Measurements from ENCODE around the gene MAP7. TPM values are rescaled to one million over a fixed set of nuclear protein-coding genes. Genes with fewer than 3 reads are reported as not detected.
"Not testable (repeated sequence)": the region's sequence is repeated elsewhere in the genome, so short reads cannot be mapped to it uniquely, and the experiment has no call there.

Gene MAP7
- polyA plus RNA-seq, 1 donor, result 37.2 TPM

- peaks cover 17% of the 10 kb centered on the region for H3K4me1 ChIP-seq (ENCODE audit: control insufficient read depth, insufficient read depth, low read length)
- not testable (repeated sequence) for DNase-seq; H3K27ac ChIP-seq (ENCODE audit: low read length)
Observed at GRCh38 chr6:136431306-136431705, 118.9 kb downstream of the MAP7 start.

GRCh38 chr6:136429264-136430065 lies 120.8 kb downstream of the MAP7 start:
- Histone ChIP-seq H3K36me3 (ENCODE audit: control insufficient read depth, insufficient read depth, low read length) (no peaks in the 10 kb centered on the region), H3K27me3 (ENCODE audit: control insufficient read depth, insufficient read depth, low read length) (no peaks in the 10 kb centered on the region), H3K4me1 (ENCODE audit: control insufficient read depth, insufficient read depth, low read length) (peaks cover under 1% of the 10 kb centered on the region), H3K9me3 (ENCODE audit: control insufficient read depth, low read depth, low read length) (no peaks in the 10 kb centered on the region), H3K4me3 (ENCODE audit: low read length) (no peak overlapping the region), H3K27ac (ENCODE audit: low read length) (no peak overlapping the region)
- peak in 1 of 2 donors; percentile 65 for DNase-seq
- 22% methylated on average over 1 of the region's 8 CpGs for WGBS (ENCODE audit: insufficient coverage, low lambda C conversion rate)

More at GRCh38 chr6:136431306-136431705, 118.9 kb downstream of the MAP7 start:
- 83% methylated on average over 1 of the region's 5 CpGs for WGBS (ENCODE audit: insufficient coverage, low lambda C conversion rate)
- not testable (repeated sequence) for H3K9me3 ChIP-seq (ENCODE audit: control insufficient read depth, low read depth, low read length); H3K27me3 ChIP-seq (ENCODE audit: control insufficient read depth, insufficient read depth, low read length); H3K4me3 ChIP-seq (ENCODE audit: low read length); H3K36me3 ChIP-seq (ENCODE audit: control insufficient read depth, insufficient read depth, low read length)

GRCh38 chr6:136427378-136427717 lies 122.9 kb downstream of the MAP7 start:
- Histone ChIP-seq H3K9me3 (ENCODE audit: control insufficient read depth, low read depth, low read length) (no peaks in the 10 kb centered on the region), H3K4me1 (ENCODE audit: control insufficient read depth, insufficient read depth, low read length) (peaks cover 7% of the 10 kb centered on the region), H3K36me3 (ENCODE audit: control insufficient read depth, insufficient read depth, low read length) (no peaks in the 10 kb centered on the region), H3K27me3 (ENCODE audit: control insufficient read depth, insufficient read depth, low read length) (no peaks in the 10 kb centered on the region), H3K4me3 (ENCODE audit: low read length) (no peak overlapping the region), H3K27ac (ENCODE audit: low read length) (no peak overlapping the region)
- DNase-seq, result no peak

- 80% methylated on average over 1 of the region's 7 CpGs for WGBS (ENCODE audit: insufficient coverage, low lambda C conversion rate)
- Histone ChIP-seq H3K9me3 (ENCODE audit: control insufficient read depth, low read depth, low read length) (no peaks in the 10 kb centered on the region), H3K4me1 (ENCODE audit: control insufficient read depth, insufficient read depth, low read length) (peaks cover 7% of the 10 kb centered on the region), H3K4me3 (ENCODE audit: low read length) (no peak overlapping the region), H3K36me3 (ENCODE audit: control insufficient read depth, insufficient read depth, low read length) (no peaks in the 10 kb centered on the region), H3K27me3 (ENCODE audit: control insufficient read depth, insufficient read depth, low read length) (no peaks in the 10 kb centered on the region), H3K27ac (ENCODE audit: low read length) (peak overlapping the region; percentile 1)
- no peak for DNase-seq
Observed at GRCh38 chr6:136426627-136427377, 123.4 kb downstream of the MAP7 start.

GRCh38 chr6:136425793-136426192 lies 124.4 kb downstream of the MAP7 start:
- 100% methylated on average over 1 of the region's 4 CpGs for WGBS (ENCODE audit: insufficient coverage, low lambda C conversion rate)
- Histone ChIP-seq H3K9me3 (ENCODE audit: control insufficient read depth, low read depth, low read length) (no peaks in the 10 kb centered on the region), H3K36me3 (ENCODE audit: control insufficient read depth, insufficient read depth, low read length) (no peaks in the 10 kb centered on the region), H3K27me3 (ENCODE audit: control insufficient read depth, insufficient read depth, low read length) (no peaks in the 10 kb centered on the region), H3K4me1 (ENCODE audit: control insufficient read depth, insufficient read depth, low read length) (peaks cover 7% of the 10 kb centered on the region), H3K27ac (ENCODE audit: low read length) (no peak overlapping the region), H3K4me3 (ENCODE audit: low read length) (no peak overlapping the region)
- no peak for DNase-seq

- Histone ChIP-seq H3K4me3 (ENCODE audit: low read length) (no peak overlapping the region), H3K27ac (ENCODE audit: low read length) (no peak overlapping the region), H3K9me3 (ENCODE audit: control insufficient read depth, low read depth, low read length) (no peaks in the 10 kb centered on the region), H3K27me3 (ENCODE audit: control insufficient read depth, insufficient read depth, low read length) (no peaks in the 10 kb centered on the region), H3K4me1 (ENCODE audit: control insufficient read depth, insufficient read depth, low read length) (peaks cover 7% of the 10 kb centered on the region), H3K36me3 (ENCODE audit: control insufficient read depth, insufficient read depth, low read length) (peaks cover 5% of the 10 kb centered on the region)
- WGBS (ENCODE audit: insufficient coverage, low lambda C conversion rate), result 100% methylated on average over 2 of the region's 5 CpGs
- DNase-seq, result no peak
Observed at GRCh38 chr6:136424901-136425300, 125.3 kb downstream of the MAP7 start.

- Histone ChIP-seq H3K27ac (ENCODE audit: low read length) (no peak overlapping the region), H3K4me3 (ENCODE audit: low read length) (no peak overlapping the region), H3K9me3 (ENCODE audit: control insufficient read depth, low read depth, low read length) (no peaks in the 10 kb centered on the region), H3K27me3 (ENCODE audit: control insufficient read depth, insufficient read depth, low read length) (no peaks in the 10 kb centered on the region), H3K36me3 (ENCODE audit: control insufficient read depth, insufficient read depth, low read length) (peaks cover 5% of the 10 kb centered on the region), H3K4me1 (ENCODE audit: control insufficient read depth, insufficient read depth, low read length) (peaks cover 7% of the 10 kb centered on the region)
- DNase-seq, result no peak
- WGBS (ENCODE audit: insufficient coverage, low lambda C conversion rate), result no CpG with 5 or more reads among the region's 3 CpGs
Observed at GRCh38 chr6:136424450-136424849, 125.8 kb downstream of the MAP7 start.

- peaks cover 7% of the 10 kb centered on the region for H3K4me1 ChIP-seq (ENCODE audit: control insufficient read depth, insufficient read depth, low read length)
- H3K4me3 ChIP-seq (ENCODE audit: low read length), result no peak overlapping the region
- H3K9me3 ChIP-seq (ENCODE audit: control insufficient read depth, low read depth, low read length), result no peaks in the 10 kb centered on the region
- DNase-seq, result no peak
- H3K36me3 ChIP-seq (ENCODE audit: control insufficient read depth, insufficient read depth, low read length), result peaks cover 5% of the 10 kb centered on the region
- no peak overlapping the region for H3K27ac ChIP-seq (ENCODE audit: low read length)
- 94% methylated on average over 3 of the region's 6 CpGs for WGBS (ENCODE audit: insufficient coverage, low lambda C conversion rate)
- H3K27me3 ChIP-seq (ENCODE audit: control insufficient read depth, insufficient read depth, low read length), result no peaks in the 10 kb centered on the region
Observed at GRCh38 chr6:136421537-136422158, 128.6 kb downstream of the MAP7 start.

GRCh38 chr6:136420853-136421252 lies 129.4 kb downstream of the MAP7 start:
- H3K9me3 ChIP-seq (ENCODE audit: control insufficient read depth, low read depth, low read length), result no peaks in the 10 kb centered on the region
- H3K4me3 ChIP-seq (ENCODE audit: low read length), result no peak overlapping the region
- no peak for DNase-seq
- no peak overlapping the region for H3K27ac ChIP-seq (ENCODE audit: low read length)
- whole genome bisulfite sequencing (ENCODE audit: insufficient coverage, low lambda C conversion rate), result no CpG with 5 or more reads among the region's 3 CpGs
- H3K27me3 ChIP-seq (ENCODE audit: control insufficient read depth, insufficient read depth, low read length), result no peaks in the 10 kb centered on the region
- H3K4me1 ChIP-seq (ENCODE audit: control insufficient read depth, insufficient read depth, low read length), result peaks cover 7% of the 10 kb centered on the region
- H3K36me3 ChIP-seq (ENCODE audit: control insufficient read depth, insufficient read depth, low read length), result peaks cover 5% of the 10 kb centered on the region

GRCh38 chr6:136415351-136416007 lies 134.7 kb downstream of the MAP7 start:
- H3K27me3 ChIP-seq (ENCODE audit: control insufficient read depth, insufficient read depth, low read length), result no peaks in the 10 kb centered on the region
- H3K4me3 ChIP-seq (ENCODE audit: low read length), result no peak overlapping the region
- WGBS (ENCODE audit: insufficient coverage, low lambda C conversion rate), result 100% methylated on average over 2 of the region's 5 CpGs
- no peaks in the 10 kb centered on the region for H3K9me3 ChIP-seq (ENCODE audit: control insufficient read depth, low read depth, low read length)
- H3K4me1 ChIP-seq (ENCODE audit: control insufficient read depth, insufficient read depth, low read length), result peaks cover 7% of the 10 kb centered on the region
- DNase-seq, result peak in 1 of 2 donors; percentile 27
- peaks cover 5% of the 10 kb centered on the region for H3K36me3 ChIP-seq (ENCODE audit: control insufficient read depth, insufficient read depth, low read length)
- H3K27ac ChIP-seq (ENCODE audit: low read length), result no peak overlapping the region
